Smooth muscle cell (in vitro differentiated cells): Measurements from ENCODE around the gene SHB. TPM values are rescaled to one million over a fixed set of nuclear protein-coding genes. Genes with fewer than 3 reads are reported as not detected.

Experiments used
- DNase-seq: peaks from one replicate; lab custom pipeline; 2025; ENCODE audit not compliant: unreplicated experiment; lab: John Stamatoyannopoulos, UW
- H2AFZ ChIP-seq: fragments of 200-600 bp; sonication (generic); 2 replicates; pipeline ENCODE4 v1.6.0; 2016; ENCODE audit warnings: antibody characterized with exemption, low read depth, mild to moderate bottlenecking
- H3F3A ChIP-seq: fragments of 200-600 bp; sonication (generic); 2 replicates; pipeline ENCODE4 v1.6.0; 2017; ENCODE audit warnings: antibody characterized with exemption, low read depth
- H3K27ac ChIP-seq: fragments of 200-600 bp; sonication (generic); 2 replicates; pipeline ENCODE4 v1.5.1; 2016; ENCODE audit warnings: low read depth, mild to moderate bottlenecking
- H3K27me3 ChIP-seq: fragments of 200-600 bp; sonication (generic); 2 replicates; pipeline ENCODE4 v1.6.1; 2016; ENCODE audit warnings: low read depth, mild to moderate bottlenecking
- H3K36me3 ChIP-seq: fragments of 200-600 bp; sonication (generic); 2 replicates; pipeline ENCODE4 v1.5.1; 2016; ENCODE audit warnings: low read depth
- H3K4me1 ChIP-seq: fragments of 200-600 bp; sonication (generic); 2 replicates; pipeline ENCODE4 v1.5.1; 2016; ENCODE audit warnings: low read depth
- H3K4me2 ChIP-seq: fragments of 200-600 bp; sonication (generic); 2 replicates; pipeline ENCODE4 v1.6.0; 2016; ENCODE audit warnings: mild to moderate bottlenecking
- H3K4me3 ChIP-seq: fragments of 200-600 bp; sonication (generic); 2 replicates; pipeline ENCODE4 v1.5.1; 2016; ENCODE audit warnings: mild to moderate bottlenecking
- H3K79me2 ChIP-seq: fragments of 200-600 bp; sonication (generic); 2 replicates; pipeline ENCODE4 v1.6.0; 2016; ENCODE audit warnings: low read depth, mild to moderate bottlenecking
- H3K9ac ChIP-seq: fragments of 200-600 bp; sonication (generic); 2 replicates; pipeline ENCODE4 v1.6.0; 2016; ENCODE audit warnings: low read depth
- H3K9me3 ChIP-seq: fragments of 200-600 bp; sonication (generic); replicated peaks from 2 replicates; pipeline ENCODE4 v1.5.1; 2016; ENCODE audit warnings: low read depth
- H4K20me1 ChIP-seq: fragments of 200-600 bp; sonication (generic); 2 replicates; pipeline ENCODE4 v1.6.0; 2016; ENCODE audit warnings: low read depth
- CTCF ChIP-seq: fragments of 200-600 bp; sonication (generic); IDR thresholded peaks from 2 replicates; pipeline ENCODE4 v1.5.1; 2017; ENCODE audit warnings: borderline replicate concordance, mild to moderate bottlenecking, antibody characterized with exemption; ENCODE audit not compliant: insufficient read depth, poor library complexity, severe bottlenecking
- WGBS: methylation state at CpG from one replicate; pipeline ENCODE4 v1.1.7; 2016; ENCODE audit warnings: low lambda C conversion rate; 5-methylcytosine and 5-hydroxymethylcytosine counted together
- polyA plus RNA-seq: library from polyadenylated mRNA; unstranded; fragments of >200 nt; fragmentation: Nextera tagmentation; extraction: Ambion mirVana; gene quantifications from 2 replicates; pipeline ENCODE4 v1.2.1, GENCODE V29; 2016
- small RNA-seq: library from RNA; depleted of rRNA; stranded (forward); fragments of <200 nt; gene quantifications from one replicate; pipeline ENCODE3, GENCODE V24; 2014
- total RNA-seq: library from RNA; depleted of rRNA; stranded (reverse); fragments of >200 nt; gene quantifications from 2 replicates; pipeline ENCODE4 v1.2.3, GENCODE V29; 2014

The SHB gene
- total and polyA plus RNA-seq, 2 experiments from 2014 or later = 16.4 to 32.4 TPM

GRCh38 chr9:37873955-37874354, 195.1 kb downstream of the SHB start:
- no peaks in the 10 kb centered on the region for H3F3A ChIP-seq
- no peak overlapping the region for H3K9ac ChIP-seq
- H3K36me3 ChIP-seq = no peaks in the 10 kb centered on the region
- H3K9me3 ChIP-seq = no peaks in the 10 kb centered on the region
- no peak overlapping the region for H2AFZ ChIP-seq
- 88% methylated on average over 2 of the region's 2 CpGs for WGBS
- no peaks in the 10 kb centered on the region for H3K4me1 ChIP-seq
- TF ChIP-seq CTCF = no peak
- H3K27me3 ChIP-seq = no peaks in the 10 kb centered on the region
- no peak overlapping the region for H3K4me2 ChIP-seq
- no peaks in the 10 kb centered on the region for H4K20me1 ChIP-seq
- H3K4me3 ChIP-seq = no peak overlapping the region
- DNase-seq = no peak
- H3K27ac ChIP-seq = no peak overlapping the region
- no peaks in the 10 kb centered on the region for H3K79me2 ChIP-seq

- no peaks in the 10 kb centered on the region for H3F3A ChIP-seq
- no peak for DNase-seq
- H3K9me3 ChIP-seq = no peaks in the 10 kb centered on the region
- H3K4me3 ChIP-seq = no peak overlapping the region
- TF ChIP-seq CTCF = no peak
- H4K20me1 ChIP-seq = no peaks in the 10 kb centered on the region
- H3K36me3 ChIP-seq = peaks cover 4% of the 10 kb centered on the region
- WGBS = 46% methylated on average over 5 of the region's 5 CpGs
- no peak overlapping the region for H3K4me2 ChIP-seq
- H3K27me3 ChIP-seq = no peaks in the 10 kb centered on the region
- H3K4me1 ChIP-seq = no peaks in the 10 kb centered on the region
- H2AFZ ChIP-seq = no peak overlapping the region
- H3K79me2 ChIP-seq = no peaks in the 10 kb centered on the region
- H3K9ac ChIP-seq = no peak overlapping the region
- H3K27ac ChIP-seq = no peak overlapping the region
Measured at GRCh38 chr9:37870799-37871176, 198.2 kb downstream of the SHB start.

- H3K4me3 ChIP-seq = no peak overlapping the region
- H3K79me2 ChIP-seq = no peaks in the 10 kb centered on the region
- no peak for DNase-seq
- H3K9ac ChIP-seq = no peak overlapping the region
- no peaks in the 10 kb centered on the region for H3K9me3 ChIP-seq
- H3K4me2 ChIP-seq = no peak overlapping the region
- WGBS = 94% methylated on average over 5 of the region's 5 CpGs
- H3F3A ChIP-seq = no peaks in the 10 kb centered on the region
- peaks cover 4% of the 10 kb centered on the region for H3K36me3 ChIP-seq
- no peak for TF ChIP-seq CTCF
- H4K20me1 ChIP-seq = no peaks in the 10 kb centered on the region
- no peak overlapping the region for H3K27ac ChIP-seq
- no peaks in the 10 kb centered on the region for H3K4me1 ChIP-seq
- H3K27me3 ChIP-seq = no peaks in the 10 kb centered on the region
- no peak overlapping the region for H2AFZ ChIP-seq
Measured at GRCh38 chr9:37870081-37870798, 198.8 kb downstream of the SHB start.

Small RNA genes within 50 kb of the gene (small RNA-seq; reads per million reads assigned to genes)
- gene RNU7-124P = not detected

Other genes with a start within 250 kb of the SHB start
- 32.0 and 42.9 TPM in 2 replicates for gene SLC25A51, start 165.1 kb downstream of the SHB start, total RNA-seq
- 6.5 and 13.0 TPM in 2 replicates for gene SLC25A51, start 165.1 kb downstream of the SHB start, polyA plus RNA-seq